Tibial nerve (tissue), 4 donors: ENCODE results near the gene ANKDD1B. TPM values are rescaled to one million over a fixed set of nuclear protein-coding genes. Genes with fewer than 3 reads are reported as not detected.
"Not testable (repeated sequence)": the region's sequence is repeated elsewhere in the genome, so short reads cannot be mapped to it uniquely, and the experiment has no call there.

Experiments
- DNase-seq, 2 donors: peaks; one replicate each; pipeline ENCODE4 v3.0.0-alpha.2; 2019; ENCODE audit warnings: low spot score in 2 of 2
- H3K27ac ChIP-seq, 4 donors: fragments of 200-600 bp; sonication (generic) in 3 of 4; one replicate each; pipeline ENCODE4 v1.5.1; 2017 to 2019; ENCODE audit warnings: mild to moderate bottlenecking in 1 of 4
- H3K27me3 ChIP-seq, 2 donors: fragments of 200-600 bp; sonication (generic) in 1 of 2; one replicate each; pipeline versions ENCODE4 v1.5.1 to v1.6.0; 2017 to 2019
- H3K36me3 ChIP-seq, 3 donors: fragments of 200-600 bp; sonication (generic); one replicate each; pipeline ENCODE4 v1.5.1; 2018 to 2019
- H3K4me1 ChIP-seq, 4 donors: fragments of 200-600 bp; sonication (generic) in 3 of 4; one replicate each; pipeline ENCODE4 v1.5.1; 2017 to 2019
- H3K4me3 ChIP-seq, 4 donors: fragments of 200-600 bp; sonication (generic) in 3 of 4; one replicate each; pipeline ENCODE4 v1.5.1; 2017 to 2019; ENCODE audit warnings: mild to moderate bottlenecking in 1 of 4, moderate library complexity in 1 of 4
- H3K9me3 ChIP-seq, 4 donors: fragments of 200-600 bp; sonication (generic) in 3 of 4; one replicate each; pipeline ENCODE4 v1.5.1; 2017 to 2019
- EP300 ChIP-seq, 2 donors: sonication (generic); formaldehyde crosslinking; IDR thresholded peaks; one replicate each; pipeline ENCODE4 v1.6.1; 2017; ENCODE audit warnings: antibody characterized with exemption in 2 of 2, mild to moderate bottlenecking in 1 of 2
- POLR2A ChIP-seq, 2 donors: fragments of 450-650 bp; IDR thresholded peaks; one replicate each; pipeline ENCODE4 v1.6.1; 2017; ENCODE audit warnings: antibody characterized with exemption in 2 of 2, mild to moderate bottlenecking in 2 of 2, moderate library complexity in 2 of 2
- WGBS, 2 donors: methylation state at CpG; one replicate each; pipeline ENCODE4 v1.1.5; 2018; 5-methylcytosine and 5-hydroxymethylcytosine counted together
- total RNA-seq, 4 donors: library from RNA; depleted of rRNA; stranded (reverse); fragments of >200 nt; gene quantifications; one replicate each; pipeline ENCODE4 v1.1.0, GENCODE V29; 2016
- TF ChIP-seq, protein P1 (sequence below), 5 experiments: fragments of 200-600 bp in 3 of 5; fragments of 450-650 bp in 2 of 5; sonication (generic) in 3 of 5; IDR thresholded peaks; one replicate each; pipeline ENCODE4 v1.5.1; 2016 to 2019; ENCODE audit warnings: antibody characterized with exemption in 5 of 5, mild to moderate bottlenecking in 3 of 5, moderate library complexity in 2 of 5

The ANKDD1B gene
- total RNA-seq, 4 donors from 2014 or later = 0.63 to 3.9 (median 1.3) TPM

DNA sequence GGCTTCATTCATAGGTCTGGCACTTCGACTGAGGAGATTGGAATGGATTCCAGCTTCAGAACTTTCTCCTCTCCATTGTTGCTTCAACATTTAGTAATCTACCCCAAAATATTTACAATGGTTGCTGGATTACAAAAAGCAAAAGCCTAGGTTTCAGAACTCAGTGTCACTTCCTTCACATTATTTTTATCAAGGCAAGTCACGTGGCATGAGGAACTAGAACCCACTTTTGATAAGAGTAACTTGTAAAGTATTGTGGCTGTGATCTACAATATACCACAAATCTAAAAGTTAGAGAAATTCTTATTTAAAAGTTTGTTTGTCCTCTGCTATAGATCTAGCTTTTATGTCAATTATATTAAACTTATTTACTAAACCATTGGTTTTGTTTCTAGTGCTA lies 39.7 kb upstream of the ANKDD1B start:
- Histone ChIP-seq H3K9me3 (no peaks in the 10 kb centered on the region), H3K36me3 (peaks cover 0 to 8% (median 4%) of the 10 kb centered on the region in 3 donors), H3K27ac (no peak overlapping the region), H3K4me3 (no peak overlapping the region), H3K27me3 (no peaks in the 10 kb centered on the region), H3K4me1 (peaks cover 0 to 38% (median 10%) of the 10 kb centered on the region in 4 donors)
- WGBS, 2 donors = 84 to 85% methylated on average over 2 of the region's 2 CpGs
- TF ChIP-seq EP300 (IDR thresholded peaks at IDR 0.05) = no peak
- TF ChIP-seq, protein P1, sequence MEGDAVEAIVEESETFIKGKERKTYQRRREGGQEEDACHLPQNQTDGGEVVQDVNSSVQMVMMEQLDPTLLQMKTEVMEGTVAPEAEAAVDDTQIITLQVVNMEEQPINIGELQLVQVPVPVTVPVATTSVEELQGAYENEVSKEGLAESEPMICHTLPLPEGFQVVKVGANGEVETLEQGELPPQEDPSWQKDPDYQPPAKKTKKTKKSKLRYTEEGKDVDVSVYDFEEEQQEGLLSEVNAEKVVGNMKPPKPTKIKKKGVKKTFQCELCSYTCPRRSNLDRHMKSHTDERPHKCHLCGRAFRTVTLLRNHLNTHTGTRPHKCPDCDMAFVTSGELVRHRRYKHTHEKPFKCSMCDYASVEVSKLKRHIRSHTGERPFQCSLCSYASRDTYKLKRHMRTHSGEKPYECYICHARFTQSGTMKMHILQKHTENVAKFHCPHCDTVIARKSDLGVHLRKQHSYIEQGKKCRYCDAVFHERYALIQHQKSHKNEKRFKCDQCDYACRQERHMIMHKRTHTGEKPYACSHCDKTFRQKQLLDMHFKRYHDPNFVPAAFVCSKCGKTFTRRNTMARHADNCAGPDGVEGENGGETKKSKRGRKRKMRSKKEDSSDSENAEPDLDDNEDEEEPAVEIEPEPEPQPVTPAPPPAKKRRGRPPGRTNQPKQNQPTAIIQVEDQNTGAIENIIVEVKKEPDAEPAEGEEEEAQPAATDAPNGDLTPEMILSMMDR (IDR thresholded peaks at IDR 0.05) = no peak
- TF ChIP-seq POLR2A (IDR thresholded peaks at IDR 0.05) = no peak
- no peak for DNase-seq

DNA sequence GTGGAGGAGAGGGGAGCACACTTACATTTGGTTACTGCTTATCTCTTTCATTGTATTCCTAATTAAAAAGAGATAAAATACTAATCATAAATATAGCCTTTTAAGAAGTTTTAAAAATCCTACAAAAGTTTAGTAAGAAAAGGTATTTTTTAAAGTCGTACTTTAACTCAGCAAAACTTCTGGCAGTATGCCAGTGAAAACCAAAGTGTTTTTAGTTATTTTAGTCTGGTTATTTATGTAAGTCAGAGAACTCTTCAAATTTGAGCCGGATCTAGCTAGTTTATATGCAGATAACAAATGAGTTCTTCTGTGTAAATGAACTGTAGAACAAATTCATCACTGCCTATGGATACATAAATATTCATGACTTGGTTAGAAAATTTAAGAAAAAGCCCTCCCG lies 36.5 kb upstream of the ANKDD1B start:
- peak overlapping the region in 2 of 4 donors; percentile 31 to 56 for H3K27ac ChIP-seq
- H3K4me1 ChIP-seq = peaks cover 0 to 26% (median 4%) of the 10 kb centered on the region in 4 donors
- TF ChIP-seq POLR2A (IDR thresholded peaks at IDR 0.05) = no peak
- TF ChIP-seq, protein P1 (IDR thresholded peaks at IDR 0.05) = no peak
- TF ChIP-seq EP300 (IDR thresholded peaks at IDR 0.05) = no peak
- H3K4me3 ChIP-seq = no peak overlapping the region
- no peak for DNase-seq
- 48 to 51% methylated on average over 3 of the region's 3 CpGs for WGBS, 2 donors
- no peaks in the 10 kb centered on the region for H3K27me3 ChIP-seq
- peaks cover 0 to 25% (median 2%) of the 10 kb centered on the region in 3 donors for H3K36me3 ChIP-seq
- H3K9me3 ChIP-seq = no peaks in the 10 kb centered on the region

GRCh38 chr5:75578280-75578679 lies 33.0 kb upstream of the ANKDD1B start:
- H3K4me3 ChIP-seq, H3K27ac ChIP-seq, H3K9me3 ChIP-seq, H3K27me3 ChIP-seq, DNase-seq: not testable (repeated sequence)
- peaks cover 0 to 39% (median 0%) of the 10 kb centered on the region in 3 donors for H3K36me3 ChIP-seq
- H3K4me1 ChIP-seq = peaks cover 0 to 19% (median 2%) of the 10 kb centered on the region in 4 donors
- 96% methylated on average over 8 of the region's 8 CpGs for WGBS, 2 donors

DNA sequence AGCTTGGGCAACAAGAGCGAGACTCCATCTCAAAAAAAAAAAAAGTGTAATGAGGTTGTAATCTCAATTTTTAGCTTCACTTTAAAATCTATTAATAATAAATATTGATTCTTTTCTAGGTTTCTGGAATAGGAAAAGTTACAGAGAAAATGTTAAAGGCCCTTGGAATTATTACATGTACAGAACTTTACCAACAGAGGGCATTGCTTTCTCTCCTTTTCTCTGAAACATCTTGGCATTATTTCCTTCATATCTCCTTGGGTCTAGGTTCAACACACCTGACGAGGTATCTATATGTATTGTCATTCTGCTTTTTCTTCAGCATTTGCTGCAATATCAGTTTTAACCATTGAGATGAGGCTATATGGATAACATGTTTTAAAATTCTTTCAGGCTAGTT lies 26.6 kb upstream of the ANKDD1B start:
- TF ChIP-seq, protein P1 (IDR thresholded peaks at IDR 0.05) = no peak
- TF ChIP-seq EP300 (IDR thresholded peaks at IDR 0.05) (no peak), POLR2A (IDR thresholded peaks at IDR 0.05) (no peak)
- Histone ChIP-seq H3K4me3 (no peak overlapping the region), H3K27ac (no peak overlapping the region), H3K9me3 (no peaks in the 10 kb centered on the region), H3K27me3 (no peaks in the 10 kb centered on the region), H3K4me1 (no peaks in the 10 kb centered on the region), H3K36me3 (peaks cover 0 to 54% (median 0%) of the 10 kb centered on the region in 3 donors)
- 89 to 93% methylated on average over 2 of the region's 2 CpGs for WGBS, 2 donors
- DNase-seq = no peak

DNA sequence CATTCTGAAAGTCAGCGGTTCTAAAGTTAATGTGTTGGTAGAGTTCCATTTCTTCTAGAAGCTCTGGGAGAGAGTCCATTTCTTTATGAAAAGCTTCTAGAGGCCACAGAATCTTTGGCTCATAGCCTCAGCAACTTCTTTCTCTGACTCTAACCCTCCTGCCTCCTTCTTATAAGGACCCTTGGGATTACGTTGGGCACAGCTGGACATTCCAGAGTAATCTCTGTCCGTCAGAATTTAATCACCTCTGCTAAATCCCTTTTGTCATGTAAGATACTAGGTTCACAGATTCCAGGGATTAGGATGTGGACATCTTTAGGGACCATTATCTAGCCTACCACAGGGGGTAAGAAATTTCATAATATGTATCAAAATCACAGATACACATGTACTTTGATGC lies 22.6 kb upstream of the ANKDD1B start:
- H3K36me3 ChIP-seq = peaks cover 0 to 56% (median 0%) of the 10 kb centered on the region in 3 donors
- H3K27ac ChIP-seq = no peak overlapping the region
- H3K9me3 ChIP-seq = no peaks in the 10 kb centered on the region
- 67 to 77% methylated on average over 3 of the region's 3 CpGs for WGBS, 2 donors
- H3K4me1 ChIP-seq = no peaks in the 10 kb centered on the region
- no peak for DNase-seq
- no peak for TF ChIP-seq EP300 (IDR thresholded peaks at IDR 0.05)
- TF ChIP-seq, protein P1 (IDR thresholded peaks at IDR 0.05) = no peak
- no peak for TF ChIP-seq POLR2A (IDR thresholded peaks at IDR 0.05)
- no peaks in the 10 kb centered on the region for H3K27me3 ChIP-seq
- no peak overlapping the region for H3K4me3 ChIP-seq

GRCh38 chr5:75600535-75600934 lies 10.7 kb upstream of the ANKDD1B start:
- Histone ChIP-seq H3K4me1 (no peaks in the 10 kb centered on the region), H3K9me3 (no peaks in the 10 kb centered on the region), H3K4me3 (no peak overlapping the region), H3K27me3 (no peaks in the 10 kb centered on the region), H3K36me3 (peaks cover 0 to 55% (median 0%) of the 10 kb centered on the region in 3 donors), H3K27ac (no peak overlapping the region)
- TF ChIP-seq, protein P1 (IDR thresholded peaks at IDR 0.05) = no peak
- TF ChIP-seq POLR2A (IDR thresholded peaks at IDR 0.05) = no peak
- no peak for TF ChIP-seq EP300 (IDR thresholded peaks at IDR 0.05)
- DNase-seq = no peak
